ENCODE data around the gene AP2M1.
A peak's percentile ranks its signal among the peaks of the same experiment; 100 is the strongest.

Gene AP2M1

DNA sequence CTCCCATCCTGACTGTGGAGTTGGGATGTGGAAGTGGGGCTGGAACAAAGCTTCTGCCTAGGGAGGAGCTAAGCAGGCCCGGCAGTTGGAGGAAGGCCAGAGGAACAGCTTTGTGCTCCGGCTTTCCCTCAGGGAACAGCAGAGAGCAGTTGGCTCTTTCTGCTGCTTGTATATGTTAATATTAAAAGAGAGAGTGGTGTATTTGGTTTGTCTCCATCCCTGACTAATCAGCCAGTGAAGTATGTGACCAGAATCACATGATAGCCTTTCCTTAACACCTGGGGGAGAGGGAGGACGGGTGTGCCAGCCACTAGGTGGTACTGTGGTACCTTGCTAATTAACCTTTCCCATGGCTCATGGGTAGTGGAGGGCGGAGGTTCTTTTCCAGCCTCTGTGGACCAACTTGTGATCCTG lies 29.5 kb upstream of the AP2M1 start:
- H3K23ac ChIP-seq (ENCODE audit: low read length), result no peak overlapping the region
- no peak overlapping the region for H2AFZ ChIP-seq (ENCODE audit: insufficient read depth, low read length, poor library complexity)
- H2BK120ac ChIP-seq (ENCODE audit: insufficient read depth, low read length, poor library complexity), result no peak overlapping the region
- H3K4me2 ChIP-seq (ENCODE audit: low read length), result no peak overlapping the region
- H4K8ac ChIP-seq (ENCODE audit: low read depth, low read length), result no peak overlapping the region
- no CpG with 5 or more reads among the region's 4 CpGs for WGBS (ENCODE audit: extremely low coverage, insufficient coverage, insufficient read length)
- no peak overlapping the region for H2BK12ac ChIP-seq (ENCODE audit: low read length)
- H3K14ac ChIP-seq (ENCODE audit: low read length), result no peak overlapping the region
- no peaks in the 10 kb centered on the region for H3K27me3 ChIP-seq (ENCODE audit: insufficient read depth, low read length)
- no peaks in the 10 kb centered on the region for H3K9me3 ChIP-seq (ENCODE audit: insufficient read depth, low read depth, low read length)
- H3K9ac ChIP-seq (ENCODE audit: low read length), result no peak overlapping the region
- H3K18ac ChIP-seq (ENCODE audit: low read length), result no peak overlapping the region
- H3K79me1 ChIP-seq (ENCODE audit: low read length), result no peaks in the 10 kb centered on the region
- peaks cover 27 to 55% of the 10 kb centered on the region in 2 experiments for H3K36me3 ChIP-seq (ENCODE audit: control insufficient read depth in 1 of 2, insufficient read depth in 2 of 2, low read length in 2 of 2)
- H4K91ac ChIP-seq (ENCODE audit: low read depth, low read length), result no peak overlapping the region
- no peak overlapping the region for H4K12ac ChIP-seq (ENCODE audit: low read depth, low read length)
- no peak overlapping the region for H2AK5ac ChIP-seq (ENCODE audit: low read length)
- H3K4me3 ChIP-seq (ENCODE audit: low read depth, low read length), result no peak overlapping the region
- no peak overlapping the region for H3K27ac ChIP-seq (ENCODE audit: low read depth, low read length)
- H3K4me1 ChIP-seq (ENCODE audit: control insufficient read depth in 1 of 2, insufficient read depth in 2 of 2, low read length in 2 of 2), result peaks cover 0 to 4% of the 10 kb centered on the region in 2 experiments
- H3K4ac ChIP-seq (ENCODE audit: low read depth, low read length), result no peak overlapping the region
- no peaks in the 10 kb centered on the region for H3K79me2 ChIP-seq (ENCODE audit: control insufficient read depth, insufficient read depth, low read length, poor library complexity)
- H2BK5ac ChIP-seq (ENCODE audit: low read depth, low read length, poor library complexity), result no peak overlapping the region
- DNase-seq, result peak; percentile 43 to 60

DNA sequence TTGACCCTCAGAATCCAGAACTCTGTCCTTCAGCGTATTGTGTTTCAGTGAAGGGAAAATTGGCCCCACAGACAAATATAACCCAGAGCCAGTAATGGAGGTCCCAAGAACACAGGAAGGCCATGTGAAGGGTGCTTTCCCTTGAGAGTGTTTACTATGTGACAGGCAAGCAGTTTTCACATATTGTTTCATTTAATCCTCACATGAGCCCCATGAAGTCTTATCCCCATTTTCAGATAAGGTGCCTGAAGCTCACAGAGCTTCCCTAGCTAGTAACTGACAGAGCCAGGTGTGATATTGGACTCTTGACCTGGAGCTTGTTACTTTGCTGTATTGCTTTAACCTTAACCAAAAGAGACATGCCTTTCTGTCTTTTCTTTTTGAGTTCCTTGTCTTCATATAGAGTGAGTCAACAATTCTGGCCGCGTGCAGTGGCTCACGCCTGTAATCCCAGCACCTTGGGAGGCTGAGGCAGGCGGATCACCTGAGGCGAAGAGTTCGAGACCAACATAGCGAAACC lies 28.8 kb upstream of the AP2M1 start:
- Histone ChIP-seq H3K27me3 (ENCODE audit: insufficient read depth, low read length) (no peaks in the 10 kb centered on the region), H3K14ac (ENCODE audit: low read length) (no peak overlapping the region), H2AFZ (ENCODE audit: insufficient read depth, low read length, poor library complexity) (no peak overlapping the region), H3K4me2 (ENCODE audit: low read length) (no peak overlapping the region), H3K4me1 (ENCODE audit: control insufficient read depth in 1 of 2, insufficient read depth in 2 of 2, low read length in 2 of 2) (peaks cover 0 to 4% of the 10 kb centered on the region in 2 experiments), H3K9me3 (ENCODE audit: insufficient read depth, low read depth, low read length) (no peaks in the 10 kb centered on the region), H3K79me2 (ENCODE audit: control insufficient read depth, insufficient read depth, low read length, poor library complexity) (no peaks in the 10 kb centered on the region), H3K9ac (ENCODE audit: low read length) (no peak overlapping the region), H3K4me3 (ENCODE audit: low read depth, low read length) (no peak overlapping the region), H3K36me3 (ENCODE audit: control insufficient read depth in 1 of 2, insufficient read depth in 2 of 2, low read length in 2 of 2) (peaks cover 23 to 49% of the 10 kb centered on the region in 2 experiments), H2BK120ac (ENCODE audit: insufficient read depth, low read length, poor library complexity) (no peak overlapping the region), H2BK5ac (ENCODE audit: low read depth, low read length, poor library complexity) (no peak overlapping the region), H4K8ac (ENCODE audit: low read depth, low read length) (no peak overlapping the region), H3K23ac (ENCODE audit: low read length) (no peak overlapping the region), H3K18ac (ENCODE audit: low read length) (no peak overlapping the region), H2BK12ac (ENCODE audit: low read length) (no peak overlapping the region), H3K4ac (ENCODE audit: low read depth, low read length) (no peak overlapping the region), H4K12ac (ENCODE audit: low read depth, low read length) (no peak overlapping the region), H3K27ac (ENCODE audit: low read depth, low read length) (no peak overlapping the region), H2AK5ac (ENCODE audit: low read length) (no peak overlapping the region), H3K79me1 (ENCODE audit: low read length) (no peaks in the 10 kb centered on the region), H4K91ac (ENCODE audit: low read depth, low read length) (no peak overlapping the region)
- no CpG with 5 or more reads among the region's 8 CpGs for WGBS (ENCODE audit: extremely low coverage, insufficient coverage, insufficient read length)
- no peak for DNase-seq

DNA sequence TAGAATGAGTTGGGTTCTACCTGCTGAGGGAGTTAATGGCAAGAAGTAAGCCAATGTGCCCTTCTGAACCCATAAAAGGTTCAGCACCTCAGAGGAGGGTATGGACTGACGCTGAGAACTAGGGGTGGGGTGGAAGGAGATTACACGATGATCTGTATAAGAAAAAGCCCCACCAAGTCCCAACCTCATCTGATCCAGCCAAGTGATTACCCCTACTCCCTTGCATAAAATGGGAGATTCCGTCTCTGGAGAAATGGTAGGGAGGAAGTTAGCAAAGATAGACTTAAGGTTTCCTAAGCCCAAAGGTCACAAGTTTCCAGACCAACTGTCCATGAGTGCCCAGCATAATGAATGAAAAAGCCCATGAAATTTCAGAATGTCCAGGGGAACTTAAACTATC lies 26.6 kb upstream of the AP2M1 start:
- Histone ChIP-seq H3K4ac (ENCODE audit: low read depth, low read length) (no peak overlapping the region), H3K36me3 (ENCODE audit: control insufficient read depth in 1 of 2, insufficient read depth in 2 of 2, low read length in 2 of 2) (peaks cover 8 to 29% of the 10 kb centered on the region in 2 experiments), H3K79me1 (ENCODE audit: low read length) (no peaks in the 10 kb centered on the region), H2BK120ac (ENCODE audit: insufficient read depth, low read length, poor library complexity) (no peak overlapping the region), H4K91ac (ENCODE audit: low read depth, low read length) (no peak overlapping the region), H2AFZ (ENCODE audit: insufficient read depth, low read length, poor library complexity) (no peak overlapping the region), H3K14ac (ENCODE audit: low read length) (no peak overlapping the region), H2BK12ac (ENCODE audit: low read length) (no peak overlapping the region), H2BK5ac (ENCODE audit: low read depth, low read length, poor library complexity) (no peak overlapping the region), H3K4me2 (ENCODE audit: low read length) (no peak overlapping the region), H2AK5ac (ENCODE audit: low read length) (no peak overlapping the region), H3K18ac (ENCODE audit: low read length) (no peak overlapping the region), H4K8ac (ENCODE audit: low read depth, low read length) (no peak overlapping the region), H3K79me2 (ENCODE audit: control insufficient read depth, insufficient read depth, low read length, poor library complexity) (no peaks in the 10 kb centered on the region), H3K9me3 (ENCODE audit: insufficient read depth, low read depth, low read length) (no peaks in the 10 kb centered on the region), H4K12ac (ENCODE audit: low read depth, low read length) (no peak overlapping the region), H3K4me3 (ENCODE audit: low read depth, low read length) (no peak overlapping the region), H3K9ac (ENCODE audit: low read length) (no peak overlapping the region), H3K4me1 (ENCODE audit: control insufficient read depth in 1 of 2, insufficient read depth in 2 of 2, low read length in 2 of 2) (peaks cover 0 to 4% of the 10 kb centered on the region in 2 experiments), H3K27me3 (ENCODE audit: insufficient read depth, low read length) (no peaks in the 10 kb centered on the region), H3K27ac (ENCODE audit: low read depth, low read length) (no peak overlapping the region), H3K23ac (ENCODE audit: low read length) (no peak overlapping the region)
- DNase-seq, result no peak
- no CpG with 5 or more reads among the region's 3 CpGs for WGBS (ENCODE audit: extremely low coverage, insufficient coverage, insufficient read length)

DNA sequence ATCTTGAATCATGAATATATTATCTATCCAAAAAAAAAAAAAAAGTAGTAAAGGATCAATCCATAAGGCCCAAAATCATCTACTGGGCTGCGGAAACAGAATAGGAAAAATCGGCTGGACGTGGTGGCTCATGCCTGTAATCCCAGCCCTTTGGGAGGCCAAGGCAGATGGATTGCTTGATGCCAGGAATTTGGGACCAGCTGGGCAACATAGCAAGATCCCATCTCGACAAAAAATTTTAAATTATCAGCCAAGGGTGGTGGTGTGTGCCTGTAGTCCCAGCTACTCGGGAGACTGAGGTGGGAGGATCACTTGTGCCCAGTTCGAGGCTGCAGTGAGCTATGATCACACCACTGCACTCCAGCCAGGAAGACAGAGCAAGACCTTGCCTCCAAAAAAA lies 25.5 kb upstream of the AP2M1 start:
- no peak overlapping the region for H3K23ac ChIP-seq (ENCODE audit: low read length)
- H3K36me3 ChIP-seq (ENCODE audit: control insufficient read depth in 1 of 2, insufficient read depth in 2 of 2, low read length in 2 of 2), result peaks cover 3 to 19% of the 10 kb centered on the region in 2 experiments
- no peak overlapping the region for H2BK5ac ChIP-seq (ENCODE audit: low read depth, low read length, poor library complexity)
- H3K9ac ChIP-seq (ENCODE audit: low read length), result no peak overlapping the region
- no peak overlapping the region for H4K12ac ChIP-seq (ENCODE audit: low read depth, low read length)
- H2BK12ac ChIP-seq (ENCODE audit: low read length), result no peak overlapping the region
- H2AFZ ChIP-seq (ENCODE audit: insufficient read depth, low read length, poor library complexity), result no peak overlapping the region
- no peaks in the 10 kb centered on the region for H3K79me2 ChIP-seq (ENCODE audit: control insufficient read depth, insufficient read depth, low read length, poor library complexity)
- no peak overlapping the region for H4K8ac ChIP-seq (ENCODE audit: low read depth, low read length)
- no peak overlapping the region for H3K27ac ChIP-seq (ENCODE audit: low read depth, low read length)
- H3K4me2 ChIP-seq (ENCODE audit: low read length), result no peak overlapping the region
- no peak overlapping the region for H3K4ac ChIP-seq (ENCODE audit: low read depth, low read length)
- DNase-seq, result no peak
- no peak overlapping the region for H3K18ac ChIP-seq (ENCODE audit: low read length)
- peaks cover 0 to 3% of the 10 kb centered on the region in 2 experiments for H3K4me1 ChIP-seq (ENCODE audit: control insufficient read depth in 1 of 2, insufficient read depth in 2 of 2, low read length in 2 of 2)
- no CpG with 5 or more reads among the region's 6 CpGs for WGBS (ENCODE audit: extremely low coverage, insufficient coverage, insufficient read length)
- H2AK5ac ChIP-seq (ENCODE audit: low read length), result no peak overlapping the region
- H3K27me3 ChIP-seq (ENCODE audit: insufficient read depth, low read length), result no peaks in the 10 kb centered on the region
- no peaks in the 10 kb centered on the region for H3K79me1 ChIP-seq (ENCODE audit: low read length)
- no peak overlapping the region for H3K14ac ChIP-seq (ENCODE audit: low read length)
- H3K4me3 ChIP-seq (ENCODE audit: low read depth, low read length), result no peak overlapping the region
- no peaks in the 10 kb centered on the region for H3K9me3 ChIP-seq (ENCODE audit: insufficient read depth, low read depth, low read length)
- H2BK120ac ChIP-seq (ENCODE audit: insufficient read depth, low read length, poor library complexity), result no peak overlapping the region
- no peak overlapping the region for H4K91ac ChIP-seq (ENCODE audit: low read depth, low read length)
